Right atrium auricular region (tissue), 2 donors: ENCODE results near the gene NMNAT3. TPM values are rescaled to one million over a fixed set of nuclear protein-coding genes. Genes with fewer than 3 reads are reported as not detected.

Experiments used
- DNase-seq: peaks from one replicate; pipeline ENCODE4 v3.0.0-alpha.2; 2019; ENCODE audit warnings: low spot score
- H3K27ac ChIP-seq, 2 donors: fragments of 200-600 bp; sonication (generic); 1 replicate in 1 of 2; 2 replicates in 1 of 2; pipeline ENCODE4 v1.5.1; 2016 to 2019
- H3K27me3 ChIP-seq, 2 donors: fragments of 200-600 bp; sonication (generic); one replicate each; pipeline versions ENCODE4 v1.5.1 to v1.6.0; 2017 to 2019
- H3K36me3 ChIP-seq: fragments of 200-600 bp; sonication (generic); one replicate; pipeline ENCODE4 v1.5.1; 2016
- H3K4me1 ChIP-seq, 2 donors: fragments of 200-600 bp; sonication (generic); one replicate each; pipeline versions ENCODE4 v1.5.1 to v1.6.0; 2017 to 2019
- H3K4me3 ChIP-seq, 2 donors: fragments of 200-600 bp; sonication (generic); 1 replicate in 1 of 2; 2 replicates in 1 of 2; pipeline ENCODE4 v1.5.1; 2017 to 2019; ENCODE audit warnings: mild to moderate bottlenecking in 1 of 2, moderate library complexity in 1 of 2
- H3K9me3 ChIP-seq, 2 donors: fragments of 200-600 bp; sonication (generic); one replicate each; pipeline ENCODE4 v1.5.1; 2019
- total RNA-seq, 2 donors: library from RNA; depleted of rRNA; stranded (reverse); fragments of >200 nt; gene quantifications; one replicate each; pipeline ENCODE4 v1.1.0, GENCODE V29; 2016
- TF ChIP-seq, protein P1 (sequence below), 2 donors: fragments of 200-600 bp; sonication (generic); IDR thresholded peaks; one replicate each; pipeline ENCODE4 v1.5.1; 2019; ENCODE audit warnings: antibody characterized with exemption in 2 of 2

NMNAT3 gene
- total RNA-seq, 2 donors from 2014 or later, result 11.0 to 23.4 TPM

DNA sequence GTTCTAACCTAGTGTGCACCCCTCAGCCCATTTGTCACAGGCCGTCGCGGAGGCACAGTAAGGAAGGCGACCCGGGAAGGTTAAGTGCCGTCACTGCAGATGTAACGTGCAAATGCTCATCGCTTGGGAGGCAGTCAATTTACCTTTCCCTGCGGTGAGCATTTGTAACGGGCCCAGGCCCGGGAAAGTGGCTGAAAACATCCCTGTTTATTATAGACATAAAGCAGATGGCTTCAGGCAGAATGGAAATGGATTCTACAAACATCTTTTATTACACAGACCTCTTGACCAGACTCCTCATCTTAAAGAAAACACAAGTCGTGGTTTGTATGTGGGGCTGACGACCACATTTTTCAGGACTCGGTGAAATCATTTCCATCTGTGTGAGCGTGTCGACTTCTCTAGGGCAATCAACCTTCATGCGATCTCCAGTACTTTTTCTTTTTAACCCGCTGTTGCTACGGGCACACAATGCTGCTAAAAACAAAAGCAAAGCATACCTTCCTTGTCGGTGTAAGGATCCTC, 43.6 kb downstream of the NMNAT3 start:
- Histone ChIP-seq H3K4me1 (peaks cover 0 to 4% of the 10 kb centered on the region in 2 donors), H3K27ac (no peak overlapping the region), H3K9me3 (no peaks in the 10 kb centered on the region), H3K36me3 (peaks cover 4% of the 10 kb centered on the region), H3K27me3 (no peaks in the 10 kb centered on the region), H3K4me3 (no peak overlapping the region)
- no peak for DNase-seq
- TF ChIP-seq, protein P1, sequence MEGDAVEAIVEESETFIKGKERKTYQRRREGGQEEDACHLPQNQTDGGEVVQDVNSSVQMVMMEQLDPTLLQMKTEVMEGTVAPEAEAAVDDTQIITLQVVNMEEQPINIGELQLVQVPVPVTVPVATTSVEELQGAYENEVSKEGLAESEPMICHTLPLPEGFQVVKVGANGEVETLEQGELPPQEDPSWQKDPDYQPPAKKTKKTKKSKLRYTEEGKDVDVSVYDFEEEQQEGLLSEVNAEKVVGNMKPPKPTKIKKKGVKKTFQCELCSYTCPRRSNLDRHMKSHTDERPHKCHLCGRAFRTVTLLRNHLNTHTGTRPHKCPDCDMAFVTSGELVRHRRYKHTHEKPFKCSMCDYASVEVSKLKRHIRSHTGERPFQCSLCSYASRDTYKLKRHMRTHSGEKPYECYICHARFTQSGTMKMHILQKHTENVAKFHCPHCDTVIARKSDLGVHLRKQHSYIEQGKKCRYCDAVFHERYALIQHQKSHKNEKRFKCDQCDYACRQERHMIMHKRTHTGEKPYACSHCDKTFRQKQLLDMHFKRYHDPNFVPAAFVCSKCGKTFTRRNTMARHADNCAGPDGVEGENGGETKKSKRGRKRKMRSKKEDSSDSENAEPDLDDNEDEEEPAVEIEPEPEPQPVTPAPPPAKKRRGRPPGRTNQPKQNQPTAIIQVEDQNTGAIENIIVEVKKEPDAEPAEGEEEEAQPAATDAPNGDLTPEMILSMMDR (IDR thresholded peaks at IDR 0.05), result no peak

DNA sequence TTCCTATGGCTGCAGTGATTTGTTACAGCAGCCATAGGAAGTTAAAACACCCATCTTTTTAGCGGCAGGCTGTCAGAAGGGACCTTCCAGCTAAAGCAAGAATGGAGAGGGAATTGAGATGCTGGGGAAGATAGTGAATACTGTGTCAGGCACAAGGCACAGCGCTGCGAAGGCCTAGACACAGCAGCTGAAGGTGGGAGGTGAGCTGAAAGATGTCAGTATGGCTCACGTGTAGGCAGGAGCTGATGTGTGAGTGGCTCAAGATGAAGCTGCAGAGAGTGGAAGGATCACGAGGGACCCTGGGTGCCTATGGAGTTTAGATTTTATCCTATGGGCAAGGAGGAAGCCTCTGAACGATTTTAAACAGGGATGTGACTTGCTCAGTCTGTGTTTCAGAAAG, 44.3 kb downstream of the NMNAT3 start:
- Histone ChIP-seq H3K27ac (no peak overlapping the region), H3K4me3 (no peak overlapping the region), H3K9me3 (no peaks in the 10 kb centered on the region), H3K27me3 (no peaks in the 10 kb centered on the region), H3K36me3 (peaks cover 4% of the 10 kb centered on the region), H3K4me1 (no peaks in the 10 kb centered on the region)
- DNase-seq, result no peak
- TF ChIP-seq, protein P1 (IDR thresholded peaks at IDR 0.05), result no peak

DNA sequence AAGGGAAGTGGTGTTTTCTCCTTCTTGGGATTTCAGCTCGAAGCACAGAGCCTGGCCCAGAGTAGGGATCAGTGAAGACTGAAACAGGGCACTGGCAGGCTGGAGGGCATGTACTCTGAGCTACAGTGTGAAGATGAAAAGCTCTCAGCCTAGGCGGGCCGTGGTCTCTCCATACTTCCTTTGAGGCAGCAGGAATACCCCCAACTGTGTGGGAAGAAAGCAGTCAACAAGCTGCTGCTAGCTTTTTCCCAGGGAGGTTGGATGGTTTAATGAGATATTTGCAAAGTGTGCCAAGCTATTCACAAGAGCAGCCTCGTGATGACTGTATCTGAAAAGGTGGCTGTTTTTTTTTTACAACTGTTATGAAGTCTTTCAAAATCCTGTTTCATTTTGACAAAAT, 47.2 kb downstream of the NMNAT3 start:
- Histone ChIP-seq H3K9me3 (no peaks in the 10 kb centered on the region), H3K27ac (no peak overlapping the region), H3K4me1 (no peaks in the 10 kb centered on the region), H3K4me3 (no peak overlapping the region), H3K27me3 (no peaks in the 10 kb centered on the region), H3K36me3 (peaks cover 4% of the 10 kb centered on the region)
- TF ChIP-seq, protein P1 (IDR thresholded peaks at IDR 0.05), result no peak
- DNase-seq, result no peak

DNA sequence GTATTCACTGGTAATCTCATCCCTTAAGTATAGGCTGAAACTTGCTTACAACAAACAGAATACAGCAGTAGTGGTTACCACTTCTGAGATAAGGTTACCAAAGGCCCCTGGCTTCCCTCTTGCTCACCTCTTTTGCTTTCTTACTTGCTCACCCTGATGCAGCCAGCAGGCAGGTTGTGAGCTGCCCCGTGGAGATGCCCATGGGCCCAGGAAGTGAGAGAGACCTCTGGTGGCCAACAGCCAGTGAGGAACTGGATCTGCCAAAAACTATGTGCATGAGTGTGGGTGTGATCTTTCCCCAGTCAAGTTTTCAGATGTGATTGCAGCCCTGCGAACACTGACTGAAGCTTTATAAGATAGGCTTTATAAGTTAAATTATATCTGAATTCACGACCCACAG, 48.7 kb downstream of the NMNAT3 start:
- Histone ChIP-seq H3K27ac (no peak overlapping the region), H3K9me3 (no peaks in the 10 kb centered on the region), H3K4me3 (no peak overlapping the region), H3K36me3 (peaks cover under 1% of the 10 kb centered on the region), H3K4me1 (no peaks in the 10 kb centered on the region), H3K27me3 (no peaks in the 10 kb centered on the region)
- no peak for DNase-seq
- TF ChIP-seq, protein P1 (IDR thresholded peaks at IDR 0.05), result no peak

DNA sequence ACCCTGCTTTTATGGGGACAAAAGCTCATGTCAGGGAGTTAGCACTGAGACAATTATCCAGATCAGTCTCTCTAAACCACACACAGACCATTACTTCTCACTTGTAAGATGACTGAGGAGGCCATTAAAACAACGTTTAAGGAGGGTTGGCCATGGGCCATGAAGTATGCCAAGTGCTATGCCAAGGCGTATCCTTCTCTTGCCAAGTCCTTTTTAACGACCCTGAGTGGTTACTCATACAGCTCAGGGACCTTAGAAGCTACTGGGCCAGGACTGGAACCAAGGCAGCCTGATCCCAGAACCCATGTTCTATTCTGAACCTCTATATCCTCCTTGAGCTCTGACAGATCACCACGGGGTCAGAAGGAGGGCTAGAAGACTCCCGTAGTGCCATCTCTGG, 50.0 kb downstream of the NMNAT3 start:
- TF ChIP-seq, protein P1 (IDR thresholded peaks at IDR 0.05), result no peak
- H3K9me3 ChIP-seq, result no peaks in the 10 kb centered on the region
- H3K4me1 ChIP-seq, result no peaks in the 10 kb centered on the region
- no peaks in the 10 kb centered on the region for H3K27me3 ChIP-seq
- H3K4me3 ChIP-seq, result no peak overlapping the region
- no peak for DNase-seq
- no peak overlapping the region for H3K27ac ChIP-seq
- H3K36me3 ChIP-seq, result no peaks in the 10 kb centered on the region

DNA sequence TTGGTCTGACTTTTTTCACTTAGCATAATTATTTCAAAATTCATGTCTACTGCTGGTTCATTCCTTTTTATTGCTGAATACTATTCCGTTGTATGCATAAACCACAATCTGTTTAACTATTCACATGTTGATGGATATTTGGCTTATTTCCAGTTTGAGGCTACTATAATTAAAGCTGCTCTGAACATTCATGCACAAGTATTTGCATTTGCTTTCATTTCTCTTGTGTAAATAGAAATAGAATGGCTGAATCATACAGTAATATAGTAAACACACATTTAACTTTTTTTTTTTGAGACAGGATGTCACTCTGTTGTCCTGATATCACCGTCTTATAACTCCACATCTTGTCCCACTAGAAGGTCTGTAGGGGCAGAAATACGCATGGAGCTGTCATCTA, 57.3 kb downstream of the NMNAT3 start:
- H3K27ac ChIP-seq, result no peak overlapping the region
- H3K36me3 ChIP-seq, result no peaks in the 10 kb centered on the region
- DNase-seq, result no peak
- H3K4me1 ChIP-seq, result no peaks in the 10 kb centered on the region
- H3K9me3 ChIP-seq, result no peaks in the 10 kb centered on the region
- TF ChIP-seq, protein P1 (IDR thresholded peaks at IDR 0.05), result no peak
- H3K4me3 ChIP-seq, result no peak overlapping the region
- no peaks in the 10 kb centered on the region for H3K27me3 ChIP-seq
